Activated naive CD4-positive, alpha-beta T cell (primary cell): ENCODE data around the gene MPDU1.

Source experiments
- DNase-seq, 4 experiments: peaks; one replicate each; lab custom pipeline; 2025; lab: John Stamatoyannopoulos, UW

MPDU1 gene

DNA sequence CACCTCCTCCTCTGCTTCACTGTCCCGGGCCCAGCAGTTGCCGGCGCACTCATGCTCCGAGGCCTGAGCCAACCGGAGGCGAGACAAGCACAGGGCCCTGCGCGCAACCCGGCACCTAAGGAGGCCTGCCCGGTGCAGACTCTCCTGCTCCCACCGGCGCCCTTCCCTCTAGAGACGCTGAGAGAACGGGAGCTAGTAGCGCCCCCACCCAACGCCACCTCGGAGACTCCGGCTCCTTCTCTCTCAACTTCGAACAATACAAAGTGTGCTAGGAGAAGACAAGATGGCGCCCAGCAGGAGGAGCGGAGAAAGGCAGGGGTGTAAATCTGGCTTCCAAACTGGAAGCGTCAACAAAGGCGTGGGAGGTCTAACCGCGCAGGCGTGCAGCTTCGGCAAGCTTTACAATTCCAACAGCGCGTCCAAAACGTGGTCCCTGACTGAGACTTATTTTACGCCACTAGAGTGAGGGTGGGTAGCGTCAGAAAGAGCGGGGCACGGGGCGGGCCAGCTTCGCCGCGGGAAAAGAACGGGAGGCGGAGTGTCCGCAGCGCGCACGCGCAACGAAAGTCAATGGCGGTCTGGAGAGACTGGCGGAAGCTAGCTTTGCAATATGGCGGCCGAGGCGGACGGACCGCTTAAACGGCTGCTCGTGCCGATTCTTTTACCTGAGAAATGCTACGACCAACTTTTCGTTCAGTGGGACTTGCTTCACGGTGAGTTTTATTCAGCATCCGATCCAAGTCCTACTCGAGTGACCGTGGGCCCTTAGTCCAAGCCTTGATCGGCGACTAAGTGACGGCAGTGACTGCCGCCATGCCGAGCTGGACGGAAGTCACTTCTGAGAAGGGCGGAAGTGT lies at the start of gene MPDU1:
MPDU1 (plus strand) TSS at position 600 of the 857 bp plus-strand sequence; CDS start at position 611, 11 bp downstream.
- peak; percentile 85 to 93 (median 86) for DNase-seq

DNA sequence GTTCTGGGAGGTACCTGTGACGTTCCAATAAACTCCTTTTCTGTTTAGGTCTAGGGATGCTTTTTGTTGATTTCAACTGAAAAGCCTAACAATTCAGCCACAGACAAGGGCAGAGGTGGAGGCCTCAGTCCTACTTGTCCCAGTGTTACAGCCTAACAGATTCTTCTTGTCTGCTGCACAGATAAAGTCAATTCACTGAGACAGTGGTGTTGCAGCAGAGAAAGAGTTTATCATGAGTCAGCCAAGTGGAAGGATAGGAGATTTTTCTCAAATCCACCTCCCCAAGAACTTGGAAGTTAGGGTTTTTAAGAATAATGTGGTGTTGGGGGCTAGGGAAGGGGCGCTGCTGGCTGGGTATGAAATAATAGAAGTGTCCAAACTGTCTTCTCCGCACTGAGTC lies 45.6 kb upstream of the MPDU1 start:
- DNase-seq = no peak

DNA sequence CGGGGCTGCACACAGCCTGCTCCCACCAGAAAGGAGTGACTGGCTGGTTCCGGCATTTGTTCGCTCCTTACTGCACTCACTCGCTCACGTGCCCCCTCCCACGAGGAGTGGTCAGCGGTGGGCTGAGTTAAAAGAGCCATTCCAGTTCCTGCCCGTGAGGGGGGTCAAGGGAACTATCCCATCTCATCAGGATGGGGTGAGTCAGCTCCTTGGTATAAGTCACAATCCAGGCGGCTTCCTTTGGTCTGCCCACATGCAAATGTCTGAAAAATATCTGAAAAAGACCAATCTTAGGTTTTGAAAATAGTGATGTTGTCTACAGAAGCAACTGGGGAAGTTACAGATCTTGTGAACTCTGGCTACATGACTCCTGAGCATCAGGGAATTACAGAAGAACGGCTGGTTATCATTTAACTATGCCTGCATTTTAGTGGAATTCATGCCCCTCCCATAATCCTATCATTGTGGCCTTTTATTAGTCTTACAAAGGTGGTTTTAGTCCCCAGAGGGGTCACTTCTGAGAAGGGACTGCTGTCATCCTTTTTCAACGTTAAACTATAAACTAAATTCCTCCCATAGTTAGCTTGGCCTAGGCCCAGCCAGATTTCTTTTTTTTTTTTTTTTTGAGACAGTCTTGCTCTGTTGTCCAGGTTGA lies 44.6 kb upstream of the MPDU1 start:
- DNase-seq = no peak

DNA sequence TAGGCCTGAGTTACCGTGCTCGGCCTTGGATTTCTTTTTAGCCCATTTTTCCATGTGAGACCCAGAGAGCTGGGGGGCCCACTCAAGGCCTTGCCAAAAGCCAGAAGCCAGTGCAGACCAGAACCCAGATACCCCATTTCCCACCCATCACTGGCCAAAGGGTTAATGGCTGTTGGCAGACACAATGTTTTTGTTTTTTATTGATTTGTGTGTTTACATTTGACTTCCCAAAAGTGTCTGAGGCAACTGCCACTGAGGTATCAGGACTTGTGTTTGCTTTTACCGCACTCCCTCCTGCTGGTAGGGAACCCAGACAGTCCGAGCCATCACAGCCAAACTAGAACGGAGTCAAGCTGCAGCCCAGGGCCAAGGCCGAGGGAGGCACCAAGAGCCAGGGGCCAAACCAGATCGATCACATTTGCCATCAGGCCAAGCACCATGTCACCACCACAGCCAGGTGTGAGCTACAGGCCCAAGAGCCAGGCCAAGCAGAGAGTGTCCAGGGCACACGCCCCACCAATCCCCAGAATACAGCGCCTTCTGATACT lies 42.5 kb upstream of the MPDU1 start:
- no peak for DNase-seq

DNA sequence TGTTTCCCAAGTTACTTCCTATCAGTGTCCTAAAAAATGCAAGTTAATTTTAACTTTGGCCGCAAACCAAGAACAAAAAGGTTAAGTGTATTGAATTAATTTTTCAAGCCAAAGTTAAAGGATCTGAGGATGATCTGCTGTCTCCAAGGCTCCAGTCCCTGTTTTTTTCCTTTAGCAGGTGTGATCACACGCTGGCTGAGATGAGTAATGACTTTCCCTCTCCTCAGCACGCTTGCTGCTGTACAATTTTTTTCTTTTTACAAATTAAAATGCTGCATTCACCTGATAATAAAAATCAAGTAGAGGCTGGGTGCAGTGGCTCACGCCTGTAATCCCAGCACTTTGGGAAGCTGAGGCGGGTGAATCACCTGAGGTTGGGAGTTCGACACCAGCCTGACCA lies 38.7 kb upstream of the MPDU1 start:
- no peak for DNase-seq

DNA sequence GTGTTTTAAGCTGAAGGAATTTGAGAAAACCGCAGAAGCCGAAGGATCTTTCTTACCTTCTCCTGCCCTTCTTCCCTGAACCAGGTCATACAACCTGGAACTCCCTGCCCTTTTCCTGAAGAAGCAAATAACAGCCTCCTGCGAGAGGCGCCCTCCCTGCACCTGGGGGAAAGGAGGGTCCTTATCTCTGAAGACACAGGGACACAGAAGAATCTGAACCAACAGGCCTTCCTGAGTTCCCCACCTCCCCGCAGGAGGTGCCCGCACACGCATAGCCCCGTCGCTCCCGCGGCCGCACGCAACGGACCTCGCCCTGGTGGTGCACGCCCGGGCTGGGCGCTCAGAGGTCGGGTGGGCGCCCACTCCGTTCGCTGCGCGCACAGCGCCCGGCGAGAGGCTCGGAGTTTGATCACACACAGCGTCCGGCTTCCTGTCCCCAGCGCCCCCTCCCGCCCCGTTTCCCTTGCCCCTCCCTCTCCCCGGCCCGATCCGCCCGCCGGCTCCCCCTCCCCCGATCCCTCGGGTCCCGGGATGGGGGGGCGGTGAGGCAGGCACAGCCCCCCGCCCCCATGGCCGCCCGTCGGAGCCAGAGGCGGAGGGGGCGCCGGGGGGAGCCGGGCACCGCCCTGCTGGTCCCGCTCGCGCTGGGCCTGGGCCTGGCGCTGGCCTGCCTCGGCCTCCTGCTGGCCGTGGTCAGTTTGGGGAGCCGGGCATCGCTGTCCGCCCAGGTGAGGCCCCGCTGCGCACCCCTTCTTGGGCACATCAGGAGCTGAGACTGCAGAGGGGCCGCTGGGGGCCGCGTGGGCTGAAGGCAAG lies 34.9 kb upstream of the MPDU1 start, which contains the start of gene TNFSF12:
TNFSF12 (plus strand) TSS at position 474 of the 816 bp plus-strand sequence; CDS start at position 570, 96 bp downstream.
- DNase-seq = peak in 2 of 4 experiments; percentile 47 to 48

DNA sequence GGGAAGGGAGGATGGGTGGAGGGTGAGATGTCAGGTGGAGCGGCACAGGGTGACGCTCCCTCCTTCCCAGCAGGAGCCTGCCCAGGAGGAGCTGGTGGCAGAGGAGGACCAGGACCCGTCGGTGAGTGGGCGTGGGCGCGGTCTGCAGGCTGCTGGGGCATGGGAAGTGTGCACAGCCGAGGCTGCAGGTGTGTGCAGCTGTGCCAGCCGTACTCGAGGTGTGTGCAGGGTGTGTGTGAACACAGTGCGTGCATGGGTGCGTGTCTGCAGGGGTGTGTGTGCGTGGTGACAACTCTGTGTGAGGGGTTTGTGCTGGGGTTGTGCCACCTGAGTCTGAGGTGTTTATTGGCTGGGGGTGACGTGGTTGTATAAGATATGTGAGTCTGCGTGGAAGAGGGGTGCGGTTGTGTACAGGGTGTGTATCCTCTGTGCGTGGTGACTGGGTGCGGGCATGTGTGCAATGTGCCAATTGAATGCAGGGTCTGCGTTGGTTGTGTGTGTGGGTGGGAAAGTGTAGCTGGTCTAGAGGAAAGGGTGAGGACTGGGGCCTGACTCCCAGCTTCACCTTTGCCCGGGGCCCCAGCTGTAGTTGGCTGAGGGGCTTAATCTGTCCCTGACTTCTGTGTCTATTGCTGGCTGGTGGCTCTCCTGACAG lies 34.1 kb upstream of the MPDU1 start:
- DNase-seq = peak in 2 of 4 experiments; percentile 21 to 37

DNA sequence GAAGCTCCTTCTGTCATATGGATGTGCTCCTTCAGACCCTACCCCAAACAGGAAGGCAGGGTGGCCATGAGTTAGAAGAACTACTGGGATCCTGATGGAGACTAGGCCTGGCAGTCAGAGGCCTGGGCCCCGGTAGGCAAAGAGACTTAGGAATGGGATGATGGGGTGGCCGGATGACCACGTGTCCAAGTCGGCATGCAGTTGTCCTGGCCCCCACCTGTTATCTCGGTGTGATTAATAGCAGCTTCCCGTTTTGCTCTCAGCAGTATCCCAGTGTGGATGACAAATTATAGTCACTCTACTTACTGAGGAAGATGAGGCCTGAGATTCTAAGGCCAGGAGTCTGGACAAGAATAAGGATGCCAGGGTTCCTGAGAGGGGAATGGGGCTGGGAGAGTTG lies 33.3 kb upstream of the MPDU1 start:
- DNase-seq = no peak

DNA sequence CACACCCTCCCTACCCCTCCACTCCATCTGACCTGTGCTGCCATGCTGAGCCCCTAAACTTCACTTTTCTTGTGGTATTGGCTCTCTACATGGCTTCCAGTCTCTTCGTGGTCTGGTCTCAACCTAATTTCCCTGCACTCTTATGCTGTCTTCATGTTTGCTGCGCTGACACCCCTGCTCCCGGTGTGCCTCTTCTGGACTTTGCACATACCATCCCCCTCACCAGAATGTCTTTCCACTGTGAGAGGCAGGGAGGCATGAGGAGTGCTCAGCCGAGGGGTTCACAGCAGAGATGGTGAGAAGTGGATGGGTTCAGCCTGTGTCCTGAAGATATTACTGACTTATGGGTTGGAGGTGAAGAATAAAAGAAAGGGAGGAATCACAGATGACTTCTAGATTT lies 32.3 kb upstream of the MPDU1 start:
- DNase-seq = no peak

DNA sequence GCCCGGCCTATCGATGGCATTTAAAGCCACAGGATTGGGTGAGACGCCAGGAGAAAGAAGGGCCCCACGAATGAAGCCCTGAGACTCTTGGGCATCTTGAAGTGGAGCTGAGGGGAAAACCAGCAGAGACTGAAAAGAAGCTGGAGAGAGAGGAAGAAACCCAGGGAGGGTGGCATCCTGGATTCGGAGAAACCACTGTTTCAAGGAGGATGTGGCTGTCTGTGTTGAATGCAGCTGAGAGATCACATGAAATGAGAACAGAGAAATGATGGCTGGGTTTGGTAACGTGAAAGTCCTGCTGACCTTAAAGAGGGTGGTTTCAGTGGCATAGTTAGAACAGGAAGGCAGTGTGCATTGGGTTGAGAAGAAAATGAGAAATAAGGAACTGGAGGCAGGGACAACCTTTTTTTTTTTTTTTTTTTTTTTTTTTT lies 31.0 kb upstream of the MPDU1 start:
- no peak for DNase-seq

DNA sequence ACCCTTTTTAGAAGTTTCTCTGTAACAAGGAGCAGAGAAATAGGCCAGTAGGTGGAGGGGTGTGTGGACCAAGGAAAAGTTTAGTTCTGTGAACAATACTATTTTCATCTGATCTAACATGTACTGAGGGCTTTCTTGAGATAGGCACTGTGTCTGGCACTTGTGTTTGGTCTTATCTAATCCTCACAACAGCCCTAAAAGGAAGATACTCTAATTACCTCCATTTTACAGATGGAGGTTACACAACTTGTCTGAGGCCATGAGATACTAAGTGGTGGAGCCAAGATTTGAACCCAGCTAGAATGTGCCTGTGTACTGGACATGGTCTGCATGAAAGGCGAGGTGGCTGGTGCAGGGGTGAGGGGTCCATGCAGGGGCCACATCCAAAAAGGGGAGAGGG lies 30.3 kb upstream of the MPDU1 start:
- DNase-seq = no peak

DNA sequence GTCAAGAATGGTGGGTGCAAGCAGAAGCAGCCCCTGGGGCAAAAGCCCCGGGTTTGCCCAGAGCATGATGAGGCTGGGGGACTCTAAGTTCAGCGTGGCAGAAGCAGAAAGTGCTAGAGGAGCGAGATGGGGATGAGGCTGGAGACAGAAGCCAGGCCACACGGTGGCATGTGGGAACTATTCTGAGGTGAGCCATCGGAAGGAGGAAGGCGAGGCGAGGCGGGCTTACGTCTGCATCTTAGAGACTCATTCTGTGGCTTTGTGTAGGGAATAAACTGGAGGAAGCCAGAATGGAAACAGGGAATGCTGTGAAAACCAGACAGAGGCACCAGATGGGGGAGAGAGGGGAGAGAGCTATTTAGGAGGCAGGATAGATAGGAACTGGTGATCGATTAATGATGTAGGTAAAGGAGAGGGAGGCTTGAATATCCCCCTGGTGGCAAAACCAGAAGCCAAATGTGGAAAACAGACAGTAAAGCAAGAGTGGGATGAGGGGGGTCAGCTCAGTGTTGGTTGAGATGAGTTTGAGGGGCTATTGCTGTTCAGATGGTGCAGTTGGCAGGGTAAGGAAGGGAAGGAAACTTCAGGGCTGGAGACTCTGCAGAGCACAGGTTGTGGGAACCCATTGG lies 28.2 kb upstream of the MPDU1 start:
- DNase-seq = no peak

DNA sequence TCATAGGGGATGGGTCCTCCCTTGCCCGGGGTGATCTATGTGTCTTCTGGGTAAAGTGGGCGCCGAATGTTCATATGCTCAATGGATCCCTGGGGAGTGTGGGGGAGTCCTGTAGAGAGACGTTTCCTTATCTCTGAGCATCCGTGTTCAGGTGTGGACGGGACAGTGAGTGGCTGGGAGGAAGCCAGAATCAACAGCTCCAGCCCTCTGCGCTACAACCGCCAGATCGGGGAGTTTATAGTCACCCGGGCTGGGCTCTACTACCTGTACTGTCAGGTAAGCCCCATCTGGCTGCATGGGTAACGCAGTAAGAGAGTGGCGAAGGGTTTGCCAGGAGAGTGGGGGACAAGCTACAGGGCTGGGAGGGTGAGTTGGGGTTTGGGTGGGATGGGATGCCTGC lies 27.0 kb upstream of the MPDU1 start:
- no peak for DNase-seq

DNA sequence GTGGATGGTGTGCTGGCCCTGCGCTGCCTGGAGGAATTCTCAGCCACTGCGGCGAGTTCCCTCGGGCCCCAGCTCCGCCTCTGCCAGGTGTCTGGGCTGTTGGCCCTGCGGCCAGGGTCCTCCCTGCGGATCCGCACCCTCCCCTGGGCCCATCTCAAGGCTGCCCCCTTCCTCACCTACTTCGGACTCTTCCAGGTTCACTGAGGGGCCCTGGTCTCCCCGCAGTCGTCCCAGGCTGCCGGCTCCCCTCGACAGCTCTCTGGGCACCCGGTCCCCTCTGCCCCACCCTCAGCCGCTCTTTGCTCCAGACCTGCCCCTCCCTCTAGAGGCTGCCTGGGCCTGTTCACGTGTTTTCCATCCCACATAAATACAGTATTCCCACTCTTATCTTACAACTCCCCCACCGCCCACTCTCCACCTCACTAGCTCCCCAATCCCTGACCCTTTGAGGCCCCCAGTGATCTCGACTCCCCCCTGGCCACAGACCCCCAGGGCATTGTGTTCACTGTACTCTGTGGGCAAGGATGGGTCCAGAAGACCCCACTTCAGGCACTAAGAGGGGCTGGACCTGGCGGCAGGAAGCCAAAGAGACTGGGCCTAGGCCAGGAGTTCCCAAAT lies 26.4 kb upstream of the MPDU1 start:
- DNase-seq = no peak

DNA sequence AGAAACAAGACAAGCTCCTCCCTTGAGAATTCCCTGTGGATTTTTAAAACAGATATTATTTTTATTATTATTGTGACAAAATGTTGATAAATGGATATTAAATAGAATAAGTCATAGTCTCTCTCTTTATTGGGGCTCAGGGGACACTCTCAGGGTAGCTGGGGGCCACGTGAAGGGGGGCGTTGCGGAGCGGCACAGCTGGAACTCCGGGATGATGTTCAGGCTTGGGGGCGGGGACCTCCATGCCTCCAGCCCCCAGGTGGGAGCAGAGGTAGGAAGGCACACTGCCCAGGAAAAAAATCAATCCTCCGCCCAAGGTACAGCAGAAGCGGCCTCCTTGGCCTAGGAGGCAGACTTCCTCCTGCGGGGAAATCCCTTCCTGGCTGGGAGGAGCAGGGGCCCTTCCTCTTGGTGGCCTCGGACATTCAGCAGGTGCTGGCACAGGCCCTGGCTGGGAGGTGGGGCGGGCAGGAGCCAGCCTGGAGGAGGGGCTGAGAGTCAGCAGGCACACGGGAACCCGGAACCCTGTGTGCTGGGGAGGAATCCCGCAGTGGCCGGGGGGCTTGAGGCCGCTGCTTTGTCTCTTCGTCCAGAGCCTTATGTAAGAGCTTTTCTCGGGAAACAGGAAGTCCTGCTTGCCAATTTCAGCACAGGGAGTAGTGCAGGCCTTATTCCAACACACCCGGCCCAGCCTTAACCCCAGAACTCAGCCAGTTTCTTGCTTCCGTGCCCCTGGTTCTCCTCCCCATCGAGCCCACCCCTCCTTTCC lies 25.7 kb upstream of the MPDU1 start:
- no peak for DNase-seq

DNA sequence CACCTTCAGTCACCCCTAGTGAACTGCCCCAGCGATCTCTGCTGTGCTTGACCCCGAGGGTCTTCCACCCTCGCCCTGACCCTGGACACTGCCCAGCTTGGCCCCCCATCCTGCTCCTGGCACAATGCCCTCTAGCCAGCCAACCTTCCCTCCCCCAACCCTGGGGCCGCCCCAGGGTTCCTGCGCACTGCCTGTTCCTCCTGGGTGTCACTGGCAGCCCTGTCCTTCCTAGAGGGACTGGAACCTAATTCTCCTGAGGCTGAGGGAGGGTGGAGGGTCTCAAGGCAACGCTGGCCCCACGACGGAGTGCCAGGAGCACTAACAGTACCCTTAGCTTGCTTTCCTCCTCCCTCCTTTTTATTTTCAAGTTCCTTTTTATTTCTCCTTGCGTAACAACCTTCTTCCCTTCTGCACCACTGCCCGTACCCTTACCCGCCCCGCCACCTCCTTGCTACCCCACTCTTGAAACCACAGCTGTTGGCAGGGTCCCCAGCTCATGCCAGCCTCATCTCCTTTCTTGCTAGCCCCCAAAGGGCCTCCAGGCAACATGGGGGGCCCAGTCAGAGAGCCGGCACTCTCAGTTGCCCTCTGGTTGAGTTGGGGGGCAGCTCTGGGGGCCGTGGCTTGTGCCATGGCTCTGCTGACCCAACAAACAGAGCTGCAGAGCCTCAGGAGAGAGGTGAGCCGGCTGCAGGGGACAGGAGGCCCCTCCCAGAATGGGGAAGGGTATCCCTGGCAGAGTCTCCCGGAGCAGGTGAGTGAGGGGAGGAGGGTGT lies 24.9 kb upstream of the MPDU1 start, which contains the start of gene TNFSF13:
TNFSF13 (plus strand) TSS at position 207 of the 776 bp plus-strand sequence; CDS start at position 497, 290 bp downstream.
- DNase-seq = no peak

DNA sequence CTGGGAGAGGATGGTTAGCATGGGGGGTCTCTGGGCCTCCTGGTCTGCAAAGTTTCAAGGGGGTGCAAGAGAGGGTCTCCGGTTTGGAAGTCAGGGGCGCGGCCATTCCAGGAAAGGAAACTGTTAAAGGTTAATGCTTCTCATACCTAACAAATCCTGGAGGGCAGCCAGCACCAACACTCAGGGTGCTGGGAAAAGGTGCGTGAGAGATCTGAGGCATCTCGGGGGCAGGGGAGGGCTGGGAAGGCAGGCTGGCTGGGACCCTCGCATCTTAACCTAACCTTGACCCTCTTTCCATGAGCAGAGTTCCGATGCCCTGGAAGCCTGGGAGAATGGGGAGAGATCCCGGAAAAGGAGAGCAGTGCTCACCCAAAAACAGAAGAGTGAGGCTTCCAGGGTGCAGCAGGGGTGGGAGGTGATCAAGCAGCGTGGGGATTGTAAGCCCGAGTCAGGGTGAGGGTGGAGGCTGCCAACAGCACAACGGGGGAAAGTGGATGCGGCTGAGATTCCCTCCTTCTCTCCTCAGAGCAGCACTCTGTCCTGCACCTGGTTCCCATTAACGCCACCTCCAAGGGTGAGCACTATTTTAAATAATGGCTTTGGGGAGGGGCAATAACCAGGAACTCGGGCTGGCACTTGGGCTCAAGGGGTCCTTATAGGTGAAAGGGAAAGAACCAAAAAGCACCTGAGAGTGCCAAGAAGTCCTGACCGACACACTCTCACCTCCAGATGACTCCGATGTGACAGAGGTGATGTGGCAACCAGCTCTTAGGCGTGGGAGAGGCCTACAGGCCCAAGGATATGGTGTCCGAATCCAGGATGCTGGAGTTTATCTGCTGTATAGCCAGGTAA lies 24.1 kb upstream of the MPDU1 start:
- no peak for DNase-seq
